D721Med (cell line): ENCODE results near the gene WDR27.

ENCODE experiments used
- DNase-seq: peaks from one replicate; pipeline ENCODE4 v3.0.0; 2011; ENCODE audit warnings: low spot score; ENCODE audit not compliant: insufficient read length
- FAIRE-seq: peaks from 2 replicates; lab custom pipeline; 2011; peaks lifted over from hg19 to GRCh38; lab: Jason Lieb, UNC
- TF ChIP-seq, protein P1 (sequence below): IDR thresholded peaks from 2 replicates; pipeline ENCODE4 v1.5.1; 2012; ENCODE audit warnings: mild to moderate bottlenecking, control low read depth; ENCODE audit not compliant: insufficient read depth; ENCODE audit errors: missing control alignments

The WDR27 gene

DNA sequence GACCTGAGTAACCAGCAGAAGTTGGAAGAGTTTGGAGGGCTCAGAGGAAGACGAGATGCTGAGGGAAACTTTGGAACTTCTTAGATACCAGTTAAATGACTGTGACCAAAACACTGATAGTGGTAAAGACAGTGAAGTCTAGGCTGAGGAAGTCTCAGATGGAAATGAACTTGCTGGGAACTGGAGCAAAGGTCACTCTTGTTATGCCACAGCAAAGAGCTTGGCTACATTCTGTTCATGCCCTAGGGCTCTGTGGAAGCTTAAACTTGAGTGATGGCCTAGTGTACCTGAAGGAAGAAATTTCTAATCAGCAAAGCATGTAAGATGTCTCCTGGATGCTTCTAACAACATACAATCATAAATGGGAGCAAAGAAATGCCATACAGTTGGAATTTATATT is 24.7 kb downstream of the WDR27 start:
- DNase-seq (no peak), FAIRE-seq (no peak)
- TF ChIP-seq, protein P1, sequence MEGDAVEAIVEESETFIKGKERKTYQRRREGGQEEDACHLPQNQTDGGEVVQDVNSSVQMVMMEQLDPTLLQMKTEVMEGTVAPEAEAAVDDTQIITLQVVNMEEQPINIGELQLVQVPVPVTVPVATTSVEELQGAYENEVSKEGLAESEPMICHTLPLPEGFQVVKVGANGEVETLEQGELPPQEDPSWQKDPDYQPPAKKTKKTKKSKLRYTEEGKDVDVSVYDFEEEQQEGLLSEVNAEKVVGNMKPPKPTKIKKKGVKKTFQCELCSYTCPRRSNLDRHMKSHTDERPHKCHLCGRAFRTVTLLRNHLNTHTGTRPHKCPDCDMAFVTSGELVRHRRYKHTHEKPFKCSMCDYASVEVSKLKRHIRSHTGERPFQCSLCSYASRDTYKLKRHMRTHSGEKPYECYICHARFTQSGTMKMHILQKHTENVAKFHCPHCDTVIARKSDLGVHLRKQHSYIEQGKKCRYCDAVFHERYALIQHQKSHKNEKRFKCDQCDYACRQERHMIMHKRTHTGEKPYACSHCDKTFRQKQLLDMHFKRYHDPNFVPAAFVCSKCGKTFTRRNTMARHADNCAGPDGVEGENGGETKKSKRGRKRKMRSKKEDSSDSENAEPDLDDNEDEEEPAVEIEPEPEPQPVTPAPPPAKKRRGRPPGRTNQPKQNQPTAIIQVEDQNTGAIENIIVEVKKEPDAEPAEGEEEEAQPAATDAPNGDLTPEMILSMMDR: no peak

DNA sequence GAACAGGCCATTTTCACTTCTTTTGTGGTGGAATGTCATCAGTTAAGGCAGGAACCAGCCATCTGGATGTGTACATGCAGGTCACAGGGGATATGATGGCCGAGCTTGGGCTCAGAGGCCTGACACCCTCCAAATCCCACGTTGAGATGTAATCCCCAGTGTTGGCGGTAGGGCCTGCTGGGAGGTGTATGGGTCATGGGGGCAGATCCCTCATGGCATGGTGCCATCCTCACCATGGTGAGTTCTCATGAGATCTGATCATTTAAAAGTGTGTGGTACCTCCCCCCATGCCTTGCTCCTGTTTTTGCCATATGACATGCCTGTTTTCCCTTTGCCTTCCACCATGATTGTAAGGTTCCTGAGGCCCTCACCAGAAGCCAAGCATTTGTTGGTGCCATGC is 26.8 kb downstream of the WDR27 start:
- FAIRE-seq: no peak
- TF ChIP-seq, protein P1: no peak
- DNase-seq: no peak

DNA sequence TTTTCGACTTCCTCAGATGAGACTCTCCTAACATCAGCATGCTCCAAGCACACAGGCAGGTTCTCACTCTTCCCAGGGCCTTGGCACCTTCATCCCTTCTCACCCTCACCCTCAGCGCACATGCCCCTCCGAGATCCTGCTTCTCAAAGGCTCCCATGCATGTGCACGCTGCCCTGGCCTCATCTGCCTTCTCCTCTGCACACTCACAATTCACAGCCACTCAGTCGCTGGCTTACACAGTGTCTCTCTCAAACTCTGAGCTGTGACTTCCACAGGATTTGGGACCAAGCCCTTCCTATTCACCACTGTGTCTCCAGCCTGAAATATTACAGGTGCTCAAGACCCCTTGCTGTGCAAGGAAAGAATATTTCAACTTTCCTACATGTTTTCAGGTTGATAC is 30.3 kb downstream of the WDR27 start:
- FAIRE-seq (no peak), DNase-seq (no peak)
- TF ChIP-seq, protein P1: no peak

DNA sequence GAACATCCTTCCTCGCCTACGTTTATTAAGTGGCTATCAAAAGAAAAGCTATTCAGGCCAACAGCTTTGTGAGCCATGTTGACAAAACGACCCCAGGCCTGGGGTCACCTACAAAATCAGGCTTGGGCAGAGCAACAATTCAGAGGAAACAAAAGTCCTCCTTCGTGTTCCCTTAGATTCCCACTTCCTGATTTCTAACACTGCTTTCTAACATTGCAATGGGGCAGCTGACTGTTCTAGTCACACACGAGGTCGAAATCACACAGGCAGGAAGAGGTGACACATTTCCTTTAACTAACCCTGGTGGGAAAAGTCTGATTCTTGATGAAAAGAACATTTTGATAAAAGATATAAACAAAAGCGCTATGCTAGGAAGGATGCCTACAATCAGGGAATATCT is 31.9 kb downstream of the WDR27 start:
- no peak for FAIRE-seq
- TF ChIP-seq, protein P1: no peak
- DNase-seq: no peak

DNA sequence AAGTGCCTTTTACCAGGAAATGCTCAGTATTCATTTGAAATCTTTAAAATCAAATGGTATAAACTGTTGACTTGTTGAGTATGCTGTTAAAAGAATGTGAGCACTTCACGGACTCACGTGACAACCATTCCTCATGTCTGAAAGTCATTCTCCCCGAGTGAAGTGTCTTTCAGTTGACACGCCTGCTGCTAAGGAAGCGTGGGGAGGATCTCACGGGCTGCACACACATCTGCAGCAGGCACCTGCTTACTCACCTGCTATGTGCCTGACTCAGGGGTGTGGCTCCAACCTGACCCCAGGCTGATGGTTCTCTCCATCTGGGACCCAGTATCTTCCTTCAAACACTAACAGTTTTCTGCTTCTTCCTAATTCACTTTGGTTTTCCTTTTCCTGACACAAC is 32.7 kb downstream of the WDR27 start:
- FAIRE-seq (no peak), DNase-seq (no peak)
- TF ChIP-seq, protein P1: no peak

DNA sequence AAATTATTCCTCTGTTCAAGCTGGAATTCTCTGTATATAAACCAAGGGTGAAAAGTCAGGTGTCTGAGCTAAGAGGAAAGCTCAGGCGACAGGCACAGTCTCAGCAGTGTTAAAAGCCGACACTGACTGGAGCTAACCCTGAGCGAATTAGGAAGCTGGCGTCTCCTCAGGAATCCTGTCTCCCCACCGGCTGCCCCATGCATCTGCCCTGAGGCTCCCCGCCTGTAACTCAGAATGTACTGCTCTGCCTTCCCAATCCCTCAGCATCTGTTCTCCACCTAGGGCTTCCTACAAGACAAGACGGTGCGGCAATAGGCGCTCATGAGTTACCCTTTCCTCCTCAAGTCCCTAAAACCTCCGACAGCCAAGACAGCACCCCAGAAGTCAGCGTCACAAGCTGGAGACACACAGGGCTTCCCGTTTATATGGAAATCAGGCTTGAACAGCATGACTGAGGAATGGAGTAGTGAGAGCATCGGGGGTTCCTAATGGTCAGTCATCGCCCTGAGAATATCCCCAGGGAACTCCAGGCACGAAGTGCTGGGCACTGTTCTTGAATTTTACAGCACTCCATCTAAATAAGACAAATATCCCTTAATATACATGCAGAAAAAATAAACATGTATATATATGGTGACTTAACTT is 33.5 kb downstream of the WDR27 start:
- no peak for DNase-seq
- FAIRE-seq: no peak
- TF ChIP-seq, protein P1: no peak

DNA sequence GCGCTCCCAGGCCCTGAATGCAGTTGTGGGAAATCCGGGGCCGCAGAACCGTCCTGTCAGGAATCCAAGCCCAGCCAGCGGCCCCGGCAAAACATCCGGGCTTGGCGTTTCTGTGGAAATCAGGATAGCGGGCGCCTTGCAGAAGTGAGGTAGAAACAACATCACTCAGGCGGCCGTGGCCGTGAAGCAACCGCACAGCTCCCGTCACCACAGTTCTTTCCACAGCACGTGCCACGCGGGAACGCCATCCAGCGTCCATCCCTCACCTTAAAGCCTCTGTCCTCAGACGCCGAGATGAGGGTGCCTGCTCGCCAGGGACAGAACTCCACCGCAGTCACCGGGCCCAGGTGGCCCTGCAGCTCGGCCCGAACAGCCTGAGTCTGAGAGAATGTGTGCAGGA is 34.1 kb downstream of the WDR27 start:
- DNase-seq (no peak), FAIRE-seq (no peak)
- TF ChIP-seq, protein P1: no peak
